ENCODE measurements around the gene RETREG2.

Gene RETREG2

DNA sequence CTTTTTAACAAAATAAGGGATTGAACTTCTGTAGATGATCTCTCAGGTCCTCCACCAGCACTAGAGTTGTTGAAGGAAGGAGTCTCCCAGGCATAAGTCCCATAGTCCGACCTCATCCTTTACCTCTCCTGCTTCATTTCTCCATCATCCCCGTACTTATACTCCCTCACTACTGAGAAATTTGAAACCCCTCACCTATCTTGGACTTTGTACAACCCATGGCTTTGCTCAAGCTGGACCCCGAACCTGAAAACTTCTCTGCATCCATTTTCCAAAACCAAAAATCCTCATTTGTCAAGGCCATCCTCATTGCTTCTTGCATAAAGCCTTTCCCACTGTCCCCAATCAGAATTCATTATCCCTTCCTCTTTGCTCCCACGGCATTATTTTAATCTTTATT is 17.0 kb upstream of the RETREG2 start:
- Mint-ChIP-seq H3K9me3 (no peaks in the 10 kb centered on the region), H3K4me1 (ENCODE audit: low read depth) (peaks cover 17% of the 10 kb centered on the region), H3K27ac (peak overlapping the region; percentile 92), H3K27me3 (no peaks in the 10 kb centered on the region), H3K36me3 (ENCODE audit: low read depth) (peaks cover 10% of the 10 kb centered on the region), H3K4me3 (peak overlapping the region; percentile 86)

- H3K4me1 Mint-ChIP-seq (ENCODE audit: low read depth): peaks cover 17% of the 10 kb centered on the region
- no peak overlapping the region for H3K27ac Mint-ChIP-seq
- no peaks in the 10 kb centered on the region for H3K27me3 Mint-ChIP-seq
- H3K4me3 Mint-ChIP-seq: no peak overlapping the region
- no peaks in the 10 kb centered on the region for H3K9me3 Mint-ChIP-seq
- no peaks in the 10 kb centered on the region for H3K36me3 Mint-ChIP-seq (ENCODE audit: low read depth)
Observed at GRCh38 chr2:219163156-219163555, 14.9 kb upstream of the RETREG2 start.

DNA sequence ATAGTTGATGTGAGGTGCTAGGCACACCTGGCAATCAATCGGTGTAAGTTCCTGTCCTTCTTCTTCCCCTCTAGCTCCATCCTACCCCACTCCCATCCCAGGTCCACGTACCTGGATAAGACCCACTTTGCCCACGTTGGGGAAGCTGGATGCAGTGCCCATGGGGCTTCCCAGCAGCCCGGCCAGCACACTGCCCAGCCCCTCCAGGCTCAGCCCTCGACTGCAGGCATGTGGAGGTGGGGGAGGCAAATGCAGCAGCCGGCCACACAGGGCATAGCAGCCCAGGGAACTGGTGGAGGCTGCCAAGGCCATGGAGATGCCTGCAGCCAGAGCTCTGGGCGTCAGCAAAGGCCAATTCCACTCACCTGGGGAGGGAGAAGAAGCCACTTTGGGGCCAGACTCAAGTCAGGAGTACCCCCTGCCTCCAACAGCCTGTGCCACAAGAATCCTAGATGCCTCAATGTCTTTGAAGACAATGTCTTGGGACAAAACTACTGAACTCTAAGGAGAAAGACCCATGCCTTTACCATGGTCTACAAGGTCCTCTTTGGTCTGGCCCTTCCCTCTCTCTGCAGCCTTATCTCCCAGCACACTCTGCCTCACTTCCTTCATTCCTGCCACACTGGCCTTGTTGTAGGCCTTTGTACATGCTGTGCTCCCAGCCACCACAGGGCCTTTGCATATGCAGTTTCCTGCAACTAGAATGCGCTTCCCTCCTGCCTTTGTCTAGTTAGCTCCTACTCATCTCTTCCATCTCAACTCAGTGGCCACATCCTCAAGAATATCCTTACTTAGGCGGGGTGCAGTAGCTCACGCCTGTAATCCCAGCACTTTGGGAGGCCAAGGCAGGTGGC is 12.8 kb upstream of the RETREG2 start:
- Mint-ChIP-seq H3K36me3 (ENCODE audit: low read depth) (no peaks in the 10 kb centered on the region), H3K4me3 (no peak overlapping the region), H3K4me1 (ENCODE audit: low read depth) (peaks cover 10% of the 10 kb centered on the region), H3K9me3 (no peaks in the 10 kb centered on the region), H3K27ac (no peak overlapping the region), H3K27me3 (no peaks in the 10 kb centered on the region)

- H3K4me3 Mint-ChIP-seq: no peak overlapping the region
- no peak overlapping the region for H3K27ac Mint-ChIP-seq
- peaks cover 7% of the 10 kb centered on the region for H3K4me1 Mint-ChIP-seq (ENCODE audit: low read depth)
- H3K36me3 Mint-ChIP-seq (ENCODE audit: low read depth): peaks cover 14% of the 10 kb centered on the region
- H3K9me3 Mint-ChIP-seq: no peaks in the 10 kb centered on the region
- no peaks in the 10 kb centered on the region for H3K27me3 Mint-ChIP-seq
Observed at GRCh38 chr2:219167997-219168396, 10.1 kb upstream of the RETREG2 start.

GRCh38 chr2:219168526-219168925 is 9.5 kb upstream of the RETREG2 start:
- Mint-ChIP-seq H3K27ac (no peak overlapping the region), H3K36me3 (ENCODE audit: low read depth) (peaks cover 14% of the 10 kb centered on the region), H3K4me1 (ENCODE audit: low read depth) (peaks cover 7% of the 10 kb centered on the region), H3K9me3 (no peaks in the 10 kb centered on the region), H3K27me3 (no peaks in the 10 kb centered on the region), H3K4me3 (no peak overlapping the region)

DNA sequence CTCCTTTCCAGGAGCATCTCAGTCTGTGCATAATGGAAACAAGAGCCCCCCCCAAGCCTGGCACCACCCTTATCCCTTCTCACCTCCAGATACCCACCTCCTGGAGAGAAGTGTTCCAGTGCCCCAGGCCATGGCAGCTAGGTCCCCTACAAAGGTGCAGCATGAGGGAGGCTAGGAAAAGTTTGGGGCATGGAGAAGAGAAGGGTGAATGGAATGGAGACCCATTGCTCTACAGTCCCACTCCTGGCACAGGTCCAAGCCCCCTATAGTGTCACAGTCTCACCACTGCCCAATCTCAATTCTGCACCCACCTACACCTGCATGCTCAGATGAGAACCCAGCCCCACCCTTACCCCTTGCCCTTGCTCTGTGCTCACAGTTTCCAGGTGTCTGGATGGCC is 9.1 kb upstream of the RETREG2 start:
- H3K27ac Mint-ChIP-seq: no peak overlapping the region
- no peak overlapping the region for H3K4me3 Mint-ChIP-seq
- no peaks in the 10 kb centered on the region for H3K27me3 Mint-ChIP-seq
- peaks cover 16% of the 10 kb centered on the region for H3K36me3 Mint-ChIP-seq (ENCODE audit: low read depth)
- H3K4me1 Mint-ChIP-seq (ENCODE audit: low read depth): peaks cover 8% of the 10 kb centered on the region
- H3K9me3 Mint-ChIP-seq: no peaks in the 10 kb centered on the region

DNA sequence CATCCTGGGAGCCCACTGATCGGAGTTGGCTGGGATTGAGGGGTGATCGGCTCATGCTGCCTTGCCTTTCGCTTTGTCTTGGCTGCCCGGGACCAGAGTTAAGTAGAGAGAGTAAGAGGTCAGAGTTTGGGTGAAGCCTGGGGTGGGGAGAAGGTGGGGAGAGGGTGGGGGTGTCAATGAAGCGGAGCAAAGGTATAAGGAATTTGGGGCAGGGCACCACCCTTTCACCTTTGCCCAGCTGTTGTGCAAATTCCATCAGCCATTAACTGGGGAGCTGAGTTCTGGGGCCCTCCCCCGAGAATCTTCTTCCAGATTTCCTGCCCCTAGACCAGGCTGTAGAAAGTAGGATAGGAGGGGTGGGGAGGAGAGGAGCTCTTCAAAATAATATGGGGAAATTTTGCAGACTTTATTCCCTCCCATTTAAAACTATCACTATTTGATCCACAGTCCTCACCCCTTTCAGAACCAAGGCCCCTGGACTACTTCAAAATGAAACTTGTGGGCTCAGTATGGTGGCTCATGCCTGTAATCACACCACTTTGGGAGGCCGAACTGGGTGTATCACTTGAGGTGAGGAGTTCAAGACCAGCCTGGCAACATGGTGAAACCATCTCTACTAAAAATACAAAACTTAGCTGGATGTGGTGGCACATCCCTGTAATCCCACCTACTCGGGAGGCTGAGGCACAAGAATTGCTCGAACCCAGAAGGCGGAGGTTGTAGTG is 8.0 kb upstream of the RETREG2 start, which contains the start of gene SLC23A3:
Gene SLC23A3, minus strand, starts transcription at position 100 of the 725 bp plus-strand sequence. Its CDS starts 45 bp downstream, at position 55.
- Mint-ChIP-seq H3K36me3 (ENCODE audit: low read depth) (peaks cover 26% of the 10 kb centered on the region), H3K4me1 (ENCODE audit: low read depth) (peaks cover 19% of the 10 kb centered on the region), H3K27me3 (no peaks in the 10 kb centered on the region), H3K27ac (no peak within 1 kb of the TSS), H3K9me3 (no peaks in the 10 kb centered on the region), H3K4me3 (no peak within 1 kb of the TSS)

GRCh38 chr2:219171231-219171651 is 6.8 kb upstream of the RETREG2 start:
- Mint-ChIP-seq H3K9me3 (no peaks in the 10 kb centered on the region), H3K27ac (peak overlapping the region; percentile 11), H3K36me3 (ENCODE audit: low read depth) (peaks cover 26% of the 10 kb centered on the region), H3K4me3 (no peak overlapping the region), H3K4me1 (ENCODE audit: low read depth) (peaks cover 29% of the 10 kb centered on the region), H3K27me3 (no peaks in the 10 kb centered on the region)

DNA sequence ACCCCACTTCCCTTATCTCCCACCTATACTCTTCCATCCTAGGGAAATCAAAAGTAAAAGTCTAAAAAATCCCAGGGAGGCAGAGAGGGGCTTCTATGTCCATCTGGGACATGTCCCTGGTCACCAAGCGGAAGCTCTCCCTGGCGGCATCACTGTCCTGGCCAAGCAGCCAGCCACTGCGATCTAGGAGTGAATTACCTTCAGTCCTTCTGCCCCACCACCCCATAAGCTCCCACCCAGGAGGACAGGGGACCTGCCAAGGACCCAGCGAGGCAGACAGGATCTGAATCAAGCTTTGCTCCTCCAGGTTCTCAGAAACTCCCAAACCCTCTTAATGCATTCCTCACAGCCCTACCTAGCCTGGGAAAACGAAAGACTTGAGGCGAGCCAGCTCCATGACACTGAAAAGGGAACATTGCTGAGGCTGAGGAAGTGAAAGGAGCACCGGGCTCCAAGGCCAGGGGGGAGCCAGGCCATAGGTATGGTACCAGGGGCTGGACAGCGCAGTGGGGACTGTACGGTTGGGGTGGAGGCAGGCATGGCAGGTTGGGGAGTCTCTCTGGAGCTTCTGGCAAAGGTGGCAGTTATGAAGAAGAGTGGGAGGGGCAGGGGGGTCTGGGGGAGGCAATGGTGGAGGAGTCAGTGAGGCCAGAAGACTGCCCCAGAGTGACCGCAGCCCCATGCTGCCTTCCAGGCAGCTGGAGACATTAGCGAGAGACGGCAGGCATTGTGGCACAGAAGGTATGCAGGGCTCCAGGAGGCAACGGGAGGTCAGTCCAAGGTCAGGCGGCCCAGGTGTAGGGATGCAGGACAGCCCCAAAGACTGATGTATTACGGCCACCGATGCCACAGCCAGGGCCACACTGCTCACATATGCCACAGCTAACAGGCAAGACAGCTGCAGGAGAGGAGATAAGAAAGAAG is 5.6 kb upstream of the RETREG2 start:
- no peak overlapping the region for H3K4me3 Mint-ChIP-seq
- H3K27ac Mint-ChIP-seq: no peak overlapping the region
- H3K27me3 Mint-ChIP-seq: no peaks in the 10 kb centered on the region
- peaks cover 34% of the 10 kb centered on the region for H3K4me1 Mint-ChIP-seq (ENCODE audit: low read depth)
- no peaks in the 10 kb centered on the region for H3K9me3 Mint-ChIP-seq
- peaks cover 26% of the 10 kb centered on the region for H3K36me3 Mint-ChIP-seq (ENCODE audit: low read depth)

GRCh38 chr2:219173176-219173575 is 4.9 kb upstream of the RETREG2 start:
- no peaks in the 10 kb centered on the region for H3K9me3 Mint-ChIP-seq
- no peak overlapping the region for H3K4me3 Mint-ChIP-seq
- H3K27ac Mint-ChIP-seq: no peak overlapping the region
- peaks cover 36% of the 10 kb centered on the region for H3K4me1 Mint-ChIP-seq (ENCODE audit: low read depth)
- no peaks in the 10 kb centered on the region for H3K27me3 Mint-ChIP-seq
- peaks cover 26% of the 10 kb centered on the region for H3K36me3 Mint-ChIP-seq (ENCODE audit: low read depth)

DNA sequence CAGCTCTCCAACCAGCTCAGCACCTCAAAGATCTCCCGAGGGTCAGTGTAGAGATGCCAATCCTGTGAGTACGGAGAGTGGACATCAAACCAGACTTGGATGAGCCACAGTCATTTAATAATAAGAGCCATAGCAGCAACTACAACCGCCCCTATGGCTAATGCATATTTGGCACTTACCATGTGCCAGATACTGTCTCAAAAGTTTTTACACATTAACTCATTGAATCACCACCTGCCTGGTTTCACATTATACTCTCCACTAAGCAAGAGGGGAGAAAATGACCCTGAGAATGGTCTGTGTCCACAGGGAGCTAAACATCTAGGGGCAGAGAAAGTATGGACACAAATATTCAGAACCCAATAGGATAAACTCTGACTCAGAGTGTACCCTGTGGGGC is 3.9 kb upstream of the RETREG2 start:
- Mint-ChIP-seq H3K4me3 (peak overlapping the region; percentile 42), H3K27me3 (no peaks in the 10 kb centered on the region), H3K36me3 (ENCODE audit: low read depth) (peaks cover 27% of the 10 kb centered on the region), H3K27ac (no peak overlapping the region), H3K4me1 (ENCODE audit: low read depth) (peaks cover 41% of the 10 kb centered on the region), H3K9me3 (no peaks in the 10 kb centered on the region)

GRCh38 chr2:219174801-219175200 is 3.3 kb upstream of the RETREG2 start:
- no peak overlapping the region for H3K27ac Mint-ChIP-seq
- H3K4me1 Mint-ChIP-seq (ENCODE audit: low read depth): peaks cover 47% of the 10 kb centered on the region
- H3K27me3 Mint-ChIP-seq: no peaks in the 10 kb centered on the region
- H3K36me3 Mint-ChIP-seq (ENCODE audit: low read depth): peaks cover 31% of the 10 kb centered on the region
- H3K4me3 Mint-ChIP-seq: peak overlapping the region; percentile 88
- H3K9me3 Mint-ChIP-seq: no peaks in the 10 kb centered on the region

GRCh38 chr2:219175486-219175885 is 2.6 kb upstream of the RETREG2 start:
- H3K36me3 Mint-ChIP-seq (ENCODE audit: low read depth): peaks cover 33% of the 10 kb centered on the region
- H3K27me3 Mint-ChIP-seq: no peaks in the 10 kb centered on the region
- H3K9me3 Mint-ChIP-seq: no peaks in the 10 kb centered on the region
- H3K27ac Mint-ChIP-seq: no peak overlapping the region
- peak overlapping the region; percentile 88 for H3K4me3 Mint-ChIP-seq
- H3K4me1 Mint-ChIP-seq (ENCODE audit: low read depth): peaks cover 52% of the 10 kb centered on the region

DNA sequence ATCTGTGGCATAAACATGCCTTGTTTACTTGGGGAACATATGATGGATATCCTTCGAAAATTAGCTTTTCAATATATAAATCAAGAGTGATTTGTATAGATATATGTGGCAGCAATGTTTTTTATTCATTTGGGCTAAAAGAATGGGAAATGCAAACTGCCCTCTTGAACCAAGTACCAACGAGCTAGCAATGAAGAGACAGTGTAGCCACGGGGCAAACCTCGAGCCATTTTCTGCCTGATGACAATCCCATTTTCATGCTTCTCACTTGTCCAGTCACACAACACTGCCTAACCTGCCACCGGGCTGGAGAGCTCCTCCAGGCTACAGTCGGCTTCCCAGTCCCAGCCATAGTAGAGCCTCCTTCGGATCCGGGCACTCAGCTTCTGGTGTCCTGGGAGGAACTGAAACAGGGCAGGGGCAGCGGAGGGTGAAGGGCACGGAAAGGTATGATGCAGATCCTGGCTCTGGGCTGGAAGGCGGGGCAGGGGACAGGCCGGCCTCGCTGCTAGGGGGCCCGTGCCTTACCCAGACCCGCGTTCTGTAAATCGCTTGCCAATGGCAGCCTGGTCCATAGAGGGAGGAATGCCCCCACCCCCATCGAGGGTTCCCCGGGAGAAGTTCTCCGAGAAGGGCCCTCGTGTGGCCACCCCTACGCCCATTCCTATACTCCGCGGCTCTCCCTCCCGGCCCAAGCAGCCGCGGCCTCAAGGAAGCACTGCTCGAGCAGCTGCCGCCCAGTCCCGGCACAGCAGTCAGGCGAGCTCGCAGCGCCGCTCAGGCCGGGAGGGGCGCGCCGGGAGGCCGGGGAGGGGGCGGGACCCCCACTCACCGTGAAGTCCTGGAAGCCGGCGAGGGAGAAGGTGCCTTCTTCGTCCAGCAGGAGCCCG is 1.9 kb upstream of the RETREG2 start:
- Mint-ChIP-seq H3K27ac (peak overlapping the region; percentile 81), H3K9me3 (no peaks in the 10 kb centered on the region), H3K27me3 (no peaks in the 10 kb centered on the region), H3K4me1 (ENCODE audit: low read depth) (peaks cover 56% of the 10 kb centered on the region), H3K36me3 (ENCODE audit: low read depth) (peaks cover 38% of the 10 kb centered on the region), H3K4me3 (peak overlapping the region; percentile 88)

All from stimulated activated naive CD8-positive, alpha-beta T cell treated with anti-CD3 and anti-CD28 coated beads, Interleukin-15, Interleukin-2, amounts not matched to agents 100 ng/mL and 50 ng/mL, for 24 hours (primary cell).